ENCODE measurements around the gene OTP. TPM values are rescaled to one million over a fixed set of nuclear protein-coding genes. Genes with fewer than 3 reads are reported as not detected.
A peak's percentile ranks its signal among the peaks of the same experiment; 100 is the strongest.

The OTP gene
- 2.2 and 2.7 TPM in 2 replicates for total RNA-seq (2013; cell fraction: nucleolus; rRNA removed)
- total RNA-seq (2014; rRNA removed), result 0.45 and 0.54 TPM in 2 replicates
- 0.31 and 0.46 TPM in 2 replicates for total RNA-seq (2014; rRNA removed; fragmentation: Illumina TruSeq; extraction: Trizol)
- 8.4 and 8.5 TPM in 2 replicates for total RNA-seq (2021)
- 0.66 TPM for polyA plus RNA-seq (2011; ENCODE audit: low read depth)
- polyA plus RNA-seq (2011; rRNA removed), result 0.63 and 0.71 TPM in 2 replicates
- polyA plus RNA-seq (2011; cell fraction: cytosol; rRNA removed), result 0.82 and 1.1 TPM in 2 replicates
- 1.8 and 2.6 TPM in 2 replicates for polyA plus RNA-seq (2011; cell fraction: nucleus; rRNA removed)
- polyA plus RNA-seq (2012), result 0.88 and 1.2 TPM in 2 replicates
- 2.3 and 3.5 TPM in 2 replicates for polyA plus RNA-seq (2014; fragmentation: Illumina TruSeq; extraction: Trizol)
- polyA plus RNA-seq (2014; fragmentation: Nextera tagmentation; extraction: Ambion mirVana), result 1 to 10 TPM; 1.5 to 2.6 TPM
- polyA plus RNA-seq (2014; rRNA removed), result 2.3 and 3.1 TPM in 2 replicates
- polyA plus RNA-seq (2016; fragmentation: Nextera tagmentation; extraction: Ambion mirVana), result 1 to 10 TPM; 3.3 to 8.8 TPM
- polyA minus RNA-seq (2011; rRNA and poly(A)+ RNA removed), result 0.93 and 1.1 TPM in 2 replicates
- polyA minus RNA-seq (2011; cell fraction: cytosol; rRNA and poly(A)+ RNA removed), result 1.6 and 1.9 TPM in 2 replicates
- 0.48 and 1.2 TPM in 2 replicates for polyA minus RNA-seq (2011; cell fraction: nucleus; rRNA and poly(A)+ RNA removed)
- percentile 59 among the genes with signal in this experiment for Bru-seq, nascent RNA
- percentile 62 among the genes with signal in this experiment for BruChase-seq, experiment 1, labeled RNA remaining after a 6-hour chase
- BruChase-seq, experiment 2, labeled RNA remaining after a 2-hour chase, result percentile 64 among the genes with signal in this experiment
- long read RNA-seq, experiment 1, partial matches to known transcripts, result 0 of 3 reads
- long read RNA-seq, experiment 1, other reads (novel, unspliced or antisense), result 3 of 3 reads
- long read RNA-seq, experiment 2, partial matches to known transcripts, result 0 of 11 reads
- long read RNA-seq, experiment 2, other reads (novel, unspliced or antisense), result 11 of 11 reads

DNA sequence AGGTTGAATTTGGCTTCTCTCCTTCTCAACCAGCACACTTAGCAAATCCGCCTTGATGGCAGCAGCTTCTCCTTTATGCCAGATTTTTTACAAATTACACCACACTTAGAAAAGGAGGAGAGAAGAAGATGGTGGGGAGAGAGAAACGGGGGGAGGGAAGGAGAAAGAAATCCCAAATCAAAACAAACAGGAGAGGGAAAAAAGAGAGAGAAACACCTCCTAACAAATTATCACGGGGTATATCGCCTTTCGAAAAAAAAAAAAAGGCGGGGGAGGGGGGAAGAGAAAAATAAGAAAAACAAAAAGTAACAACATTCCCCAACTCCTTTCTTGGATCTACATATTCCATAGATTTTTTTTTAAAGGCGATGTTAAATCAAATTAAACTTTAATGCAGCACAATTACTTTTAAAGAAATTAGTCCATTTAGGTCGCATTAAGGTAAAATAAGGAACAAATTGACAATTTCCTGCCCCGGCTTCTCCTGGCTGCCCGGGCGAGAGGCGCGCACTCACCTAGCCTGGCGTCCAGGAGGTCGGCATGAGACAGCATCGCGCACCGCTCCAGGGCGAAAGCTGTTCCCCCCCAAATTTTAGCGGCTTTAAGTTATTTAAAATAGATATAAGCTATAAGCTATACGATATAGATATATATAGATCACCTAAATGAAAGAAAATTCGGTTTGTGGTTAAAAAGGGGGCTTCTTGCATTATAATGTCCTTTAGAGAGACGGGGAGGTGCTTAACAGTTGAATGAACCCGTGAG, at the start of gene OTP:
TSS of gene OTP (minus strand) at position 716 of the 765 bp plus-strand sequence. CDS start at position 552, 164 bp downstream.
- ATAC-seq (peak; percentile 30), FAIRE-seq (no peak), DNase-seq (ENCODE audit: low read depth, low spot score) (no peak)
- Histone ChIP-seq H3K4me3 (no peak within 1 kb of the TSS), H2AFZ (ENCODE audit: control insufficient read depth, low read depth, low read length) (no peak within 1 kb of the TSS), H3K4me2 (ENCODE audit: control insufficient read depth, insufficient read depth) (no peak within 1 kb of the TSS), H4K20me1 (ENCODE audit: control insufficient read depth, insufficient read depth) (no peaks in the 10 kb centered on the region), H3K27me3 (replicated peaks in 1 of 2; ENCODE audit: control insufficient read depth in 2 of 2, insufficient read depth in 2 of 2, low read length in 1 of 2) (peaks cover 3 to 51% of the 10 kb centered on the region in 2 experiments), H3K36me3 (ENCODE audit: control insufficient read depth in 2 of 2, insufficient read depth in 2 of 2, low read length in 1 of 2) (no peaks in the 10 kb centered on the region), H3K79me2 (ENCODE audit: control insufficient read depth, insufficient read depth, low read length) (no peaks in the 10 kb centered on the region), H3K27ac (ENCODE audit: control insufficient read depth, insufficient read depth) (no peak within 1 kb of the TSS), H3K9me3 (replicated peaks; ENCODE audit: control insufficient read depth, insufficient read depth, low read length) (peaks cover 18% of the 10 kb centered on the region), H3K9ac (ENCODE audit: control insufficient read depth, insufficient read depth, low read length) (no peak within 1 kb of the TSS), H3K4me1 (ENCODE audit: control insufficient read depth, insufficient read depth, low read length) (no peaks in the 10 kb centered on the region)
- in situ Hi-C loops (cut with MboI) (no loop called here), intact Hi-C loops (cut with micrococcal nuclease; ENCODE audit: unreplicated experiment) (no loop called here)
- POLR2A ChIA-PET, result interaction anchor here (0.6 to 1.7 kb wide), 6 partner anchors 8 to 379 kb away, joined by 3 to 10 read pairs (median 4); no protein-coding TSS in a partner anchor
- RAD21 ChIA-PET (ENCODE audit: unreplicated experiment), result interaction anchor here (0.9 to 1.4 kb wide), 2 partner anchors 77 to 133 kb away, joined by 3 to 6 read pairs; no protein-coding TSS in a partner anchor
- CTCF ChIA-PET, result interaction anchor here (0.6 to 0.8 kb wide), 2 partner anchors 80 to 1056 kb away, joined by 4 read pairs; no protein-coding TSS in a partner anchor
- WGBS (ENCODE audit: insufficient coverage, insufficient replicate concordance, low lambda C conversion rate, missing lambda C conversion rate), result 33% methylated on average over 21 of the region's 24 CpGs
- SMC1A ChIA-PET (ENCODE audit: uncharacterized antibody, unreplicated experiment), result interaction anchor here (0.7 to 1.1 kb wide), 5 partner anchors 9 to 218 kb away, joined by 3 to 5 read pairs (median 3); no protein-coding TSS in a partner anchor
- TF ChIP-seq NFYB (IDR thresholded peaks at IDR 0.05; ENCODE audit: insufficient read depth, low read depth, low read length), result no peak
- TF ChIP-seq DPF2 (IDR thresholded peaks at IDR 0.05), result no peak
- TF ChIP-seq FOS (IDR thresholded peaks at IDR 0.05; ENCODE audit: borderline replicate concordance, extremely low read depth, insufficient read length), result no peak
- TF ChIP-seq CBFB (IDR thresholded peaks at IDR 0.05; ENCODE audit: low read depth), result no peak
- peak; percentile 7 for TF ChIP-seq SUZ12 (IDR thresholded peaks at IDR 0.05; ENCODE audit: unreplicated experiment)
- no peak for TF ChIP-seq SPI1 (IDR thresholded peaks at IDR 0.05; ENCODE audit: borderline replicate concordance, insufficient read depth, low read depth, low read length)
- no TSS peak for BruUV-seq (replicated peaks)
